Measurements from ENCODE around the gene EEF2.

DNA sequence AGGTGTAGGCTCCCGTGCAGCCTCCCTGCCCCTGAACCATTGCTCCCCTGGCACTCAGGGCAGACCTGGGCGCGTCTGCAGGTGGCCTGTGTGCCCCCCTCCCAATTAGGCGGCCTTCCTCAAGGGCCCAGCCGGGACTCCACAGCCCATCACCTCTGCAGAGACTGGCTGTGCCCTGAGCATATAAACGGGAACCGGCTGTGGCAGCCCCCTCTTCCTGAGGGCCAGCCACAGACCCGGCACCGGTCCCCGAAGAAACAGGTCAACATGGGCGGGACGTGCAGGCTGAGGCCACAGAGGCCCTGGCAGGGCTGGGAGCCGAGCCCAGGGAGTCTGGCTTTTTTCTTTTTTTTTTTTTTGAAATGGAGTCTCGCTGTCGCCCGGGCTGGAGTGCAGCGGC is 34.3 kb upstream of the EEF2 start:
- TF ChIP-seq, protein P1, sequence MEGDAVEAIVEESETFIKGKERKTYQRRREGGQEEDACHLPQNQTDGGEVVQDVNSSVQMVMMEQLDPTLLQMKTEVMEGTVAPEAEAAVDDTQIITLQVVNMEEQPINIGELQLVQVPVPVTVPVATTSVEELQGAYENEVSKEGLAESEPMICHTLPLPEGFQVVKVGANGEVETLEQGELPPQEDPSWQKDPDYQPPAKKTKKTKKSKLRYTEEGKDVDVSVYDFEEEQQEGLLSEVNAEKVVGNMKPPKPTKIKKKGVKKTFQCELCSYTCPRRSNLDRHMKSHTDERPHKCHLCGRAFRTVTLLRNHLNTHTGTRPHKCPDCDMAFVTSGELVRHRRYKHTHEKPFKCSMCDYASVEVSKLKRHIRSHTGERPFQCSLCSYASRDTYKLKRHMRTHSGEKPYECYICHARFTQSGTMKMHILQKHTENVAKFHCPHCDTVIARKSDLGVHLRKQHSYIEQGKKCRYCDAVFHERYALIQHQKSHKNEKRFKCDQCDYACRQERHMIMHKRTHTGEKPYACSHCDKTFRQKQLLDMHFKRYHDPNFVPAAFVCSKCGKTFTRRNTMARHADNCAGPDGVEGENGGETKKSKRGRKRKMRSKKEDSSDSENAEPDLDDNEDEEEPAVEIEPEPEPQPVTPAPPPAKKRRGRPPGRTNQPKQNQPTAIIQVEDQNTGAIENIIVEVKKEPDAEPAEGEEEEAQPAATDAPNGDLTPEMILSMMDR (conservative IDR thresholded peaks at IDR 0.05; ENCODE audit: low read depth, low read length): no peak
- TF ChIP-seq EZH2phosphoT487 (IDR thresholded peaks at IDR 0.05; ENCODE audit: borderline replicate concordance, low read length) (no peak), EZH2 (IDR thresholded peaks at IDR 0.05; ENCODE audit: low read length, unreplicated experiment) (no peak)

All from PC-3 (cell line).